G401.6 (cell line): ENCODE results near the gene CDC7.

Source experiments
- FAIRE-seq: peaks from 2 replicates; lab custom pipeline; 2012; peaks lifted over from hg19 to GRCh38; lab: Jason Lieb, UNC

Gene CDC7

DNA sequence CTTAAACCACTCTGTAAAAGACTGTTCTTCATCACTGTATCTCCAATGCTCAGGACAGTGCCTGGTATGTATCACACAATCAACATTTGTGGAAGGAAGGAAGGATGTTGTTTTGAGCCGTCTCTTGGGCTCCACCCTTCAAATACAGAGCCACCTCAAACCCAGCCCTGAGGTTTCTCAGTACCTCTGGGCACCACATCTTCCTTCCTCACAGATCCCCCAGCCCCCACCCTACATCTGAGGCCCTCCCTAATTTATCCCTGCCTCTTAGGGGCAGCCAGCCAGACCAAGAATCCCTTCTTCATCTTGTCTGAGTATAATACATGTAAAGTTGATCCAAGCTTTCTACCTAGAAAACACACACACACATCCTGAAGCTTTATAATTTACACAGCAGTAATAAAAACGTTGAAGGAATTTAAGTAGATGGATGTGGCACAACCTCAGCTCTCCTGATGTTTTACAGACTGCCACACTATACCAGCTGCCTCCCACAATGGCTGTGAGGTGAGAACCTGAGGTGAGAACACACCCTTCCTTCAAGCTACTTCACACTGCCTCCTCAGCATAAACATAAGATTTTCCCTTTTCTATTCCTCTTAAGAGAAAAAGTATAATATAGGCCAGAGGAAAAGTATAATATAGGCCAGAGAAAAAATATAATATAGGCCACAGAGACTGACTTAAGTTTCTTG lies 48.5 kb downstream of the CDC7 start:
- FAIRE-seq: no peak

DNA sequence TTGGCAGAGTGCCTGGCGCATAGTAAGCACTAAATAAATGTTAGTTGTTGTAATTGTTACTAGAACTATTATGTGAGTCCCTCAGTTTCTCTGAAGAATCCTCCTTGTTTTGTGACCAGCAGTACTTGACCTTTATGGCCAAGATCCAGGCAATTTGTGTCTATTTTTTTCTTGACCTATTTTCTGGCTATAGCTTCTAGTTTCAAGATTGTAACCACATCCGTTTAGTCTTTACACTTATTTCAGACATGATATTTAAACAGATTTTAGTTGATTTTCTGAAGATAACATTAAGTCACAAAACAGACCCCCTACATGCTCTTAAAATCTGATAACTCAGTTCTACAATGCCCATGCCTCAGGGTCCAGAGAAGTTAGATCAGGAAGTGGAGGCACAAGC lies 50.3 kb downstream of the CDC7 start:
- no peak for FAIRE-seq

DNA sequence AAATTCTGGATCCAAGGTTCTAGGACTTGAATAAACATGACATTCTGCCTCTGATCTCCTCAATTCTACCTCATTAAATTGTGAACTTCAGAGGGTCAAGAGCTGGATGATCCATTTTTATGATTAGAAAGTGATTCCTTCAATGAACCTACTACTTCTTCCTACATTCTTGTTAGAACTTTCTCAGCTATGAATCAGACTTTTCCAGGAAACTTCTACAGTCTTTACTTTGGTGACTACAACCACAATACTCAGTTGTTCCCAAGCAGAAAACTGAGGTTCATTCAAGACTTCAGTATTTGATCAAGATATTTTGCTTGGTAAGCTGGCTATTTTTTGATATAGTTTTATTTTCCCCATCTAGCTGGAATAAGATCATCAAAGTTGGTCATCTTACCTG lies 51.4 kb downstream of the CDC7 start:
- no peak for FAIRE-seq

DNA sequence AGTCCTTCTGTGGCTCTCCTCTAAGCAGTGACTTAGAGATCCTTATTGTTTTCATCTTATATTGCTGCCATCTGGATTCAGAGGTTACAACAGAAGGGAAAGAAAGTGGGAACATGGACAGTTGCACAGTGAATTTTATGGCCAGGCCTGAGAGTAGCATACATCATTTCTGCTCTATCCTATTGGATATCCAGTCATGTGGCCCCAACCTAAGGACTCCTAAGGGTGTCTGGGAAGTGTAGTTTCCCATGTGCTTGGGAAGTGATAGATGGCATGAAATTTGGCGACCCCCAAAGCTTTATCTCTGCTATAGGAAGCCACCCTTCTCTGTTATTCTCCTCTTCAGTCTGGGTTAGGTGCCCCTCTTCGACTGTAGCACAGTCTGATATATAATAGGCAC lies 51.9 kb downstream of the CDC7 start:
- FAIRE-seq: no peak

DNA sequence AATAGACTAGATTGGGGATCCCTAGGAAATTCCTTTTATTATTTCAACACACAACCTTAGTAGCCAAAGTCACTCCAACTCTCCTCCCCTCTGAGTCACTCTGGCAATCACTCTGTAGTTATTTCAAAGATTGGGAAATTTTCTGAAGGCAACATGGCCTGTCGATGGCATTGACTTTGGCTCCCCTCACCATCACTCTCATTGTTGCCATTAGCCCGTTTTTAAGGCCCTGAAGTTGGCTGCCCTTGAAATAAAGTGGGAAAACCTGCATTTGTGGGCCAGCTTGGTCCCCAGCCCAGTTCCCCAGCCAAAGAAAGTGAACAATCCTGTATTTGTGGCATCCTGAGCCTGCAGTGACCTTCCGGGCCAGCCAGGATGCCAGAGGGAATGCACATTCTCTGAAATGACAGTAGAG lies 52.5 kb downstream of the CDC7 start:
- FAIRE-seq: no peak

DNA sequence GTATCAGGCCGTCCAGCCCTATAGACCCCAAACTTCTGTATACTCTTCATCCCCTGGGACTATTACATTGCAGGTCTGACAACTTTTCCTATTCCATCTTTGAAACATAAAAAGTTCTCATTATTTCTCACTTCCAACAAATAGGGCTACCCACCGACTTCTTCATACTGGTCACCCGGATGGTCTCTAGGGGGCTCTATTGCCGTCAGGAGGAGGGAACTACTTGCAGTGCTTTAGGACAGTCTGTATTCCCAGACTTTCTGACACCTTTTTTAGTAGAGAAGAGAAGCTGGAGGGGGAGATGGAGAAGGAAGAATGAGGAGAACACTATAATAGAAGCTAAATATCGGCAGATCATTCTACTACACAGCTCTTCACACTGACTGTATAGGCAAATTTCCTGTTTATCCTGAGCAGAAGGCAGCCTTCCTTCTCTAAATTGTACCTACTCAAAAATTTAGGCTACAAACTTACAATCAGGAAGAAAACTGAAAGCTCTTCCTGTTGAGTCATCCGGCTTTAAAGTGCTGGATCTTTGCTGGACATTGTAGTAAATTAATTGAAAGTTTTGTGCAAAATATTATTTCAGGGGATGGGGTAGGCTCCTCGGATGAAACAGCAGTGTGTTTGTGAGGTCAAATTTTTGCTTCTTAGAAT lies 54.6 kb downstream of the CDC7 start:
- FAIRE-seq: no peak

DNA sequence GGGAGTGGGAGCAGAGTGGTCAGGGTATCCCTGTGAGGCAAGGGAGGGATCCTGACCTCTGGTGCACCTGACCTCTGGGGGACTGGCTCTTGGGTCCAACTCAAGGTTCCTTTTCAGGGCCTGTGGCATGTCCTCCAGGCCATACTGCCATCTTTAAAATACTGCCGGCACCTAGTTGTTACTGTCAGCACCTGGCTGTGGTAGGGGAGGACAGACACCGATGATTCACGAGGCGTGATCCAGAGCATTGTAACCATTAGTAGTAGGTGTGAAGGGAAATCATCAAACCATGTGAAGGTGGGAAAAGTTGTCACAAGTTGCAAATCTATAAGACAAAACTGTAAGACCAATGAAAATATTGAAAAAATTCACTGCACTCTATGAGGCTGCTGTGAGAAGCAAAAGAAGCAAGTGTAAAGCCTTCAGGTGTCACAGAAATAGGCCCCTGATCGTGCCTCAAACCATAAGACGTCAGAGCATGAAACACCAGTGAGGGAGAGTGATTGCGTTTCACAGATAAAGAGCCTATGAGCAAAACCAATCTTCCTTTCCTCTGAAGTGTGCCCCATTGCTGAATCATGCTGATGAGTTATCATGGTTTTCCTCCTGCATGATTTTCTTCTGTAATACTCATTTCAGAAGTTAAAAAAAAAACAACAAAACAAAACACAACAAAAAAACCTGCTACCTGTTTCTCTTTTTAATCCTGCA lies 55.3 kb downstream of the CDC7 start:
- FAIRE-seq: no peak

DNA sequence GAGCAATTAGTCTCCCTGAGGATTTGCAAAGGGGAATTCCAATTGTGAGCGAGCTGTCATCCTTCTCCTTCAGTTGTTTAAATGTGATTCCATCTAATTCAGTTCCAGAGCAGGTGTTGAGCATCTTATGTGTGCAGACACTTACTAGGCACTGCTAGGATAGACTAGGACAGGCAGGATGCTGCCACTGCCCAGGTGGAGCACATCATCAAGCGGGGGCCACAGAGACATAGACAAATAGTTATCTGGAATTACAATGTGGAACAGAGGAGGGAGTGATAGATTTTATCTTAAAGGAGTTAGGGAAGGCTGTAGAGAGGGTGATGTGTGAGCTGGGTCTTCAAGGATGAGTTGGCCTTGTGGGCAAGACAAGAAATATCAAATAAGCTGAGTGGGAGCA lies 55.9 kb downstream of the CDC7 start:
- no peak for FAIRE-seq

DNA sequence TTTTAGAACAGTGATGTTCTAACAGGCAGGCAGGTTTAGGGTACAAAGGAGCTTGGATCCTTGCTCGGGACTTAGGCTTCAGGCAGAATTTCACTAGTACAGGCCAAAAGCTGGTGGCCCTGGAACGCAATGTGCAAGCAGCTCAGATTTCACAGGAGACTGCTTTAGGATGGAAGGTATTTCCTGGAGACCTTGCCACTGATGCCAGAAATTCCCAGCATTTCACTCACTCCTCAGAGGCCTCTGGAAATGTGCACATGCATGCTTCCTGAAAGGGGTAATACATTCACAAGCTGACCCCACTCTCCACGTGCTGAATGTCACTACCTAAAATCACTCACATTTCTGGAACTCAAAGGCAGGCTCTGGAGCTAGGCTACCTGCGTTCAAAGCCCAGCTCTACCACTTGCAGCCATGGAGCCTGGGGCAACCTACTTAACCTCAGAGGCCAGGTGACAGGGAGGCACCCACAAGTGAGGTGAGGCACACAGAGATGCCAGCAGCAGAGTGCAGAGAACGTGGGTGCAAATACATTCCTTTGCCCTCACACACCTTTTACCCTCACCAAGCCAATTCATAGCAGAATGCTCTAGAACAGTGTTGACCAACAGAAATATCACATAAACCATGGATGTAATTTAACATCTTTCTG lies 56.5 kb downstream of the CDC7 start:
- no peak for FAIRE-seq

DNA sequence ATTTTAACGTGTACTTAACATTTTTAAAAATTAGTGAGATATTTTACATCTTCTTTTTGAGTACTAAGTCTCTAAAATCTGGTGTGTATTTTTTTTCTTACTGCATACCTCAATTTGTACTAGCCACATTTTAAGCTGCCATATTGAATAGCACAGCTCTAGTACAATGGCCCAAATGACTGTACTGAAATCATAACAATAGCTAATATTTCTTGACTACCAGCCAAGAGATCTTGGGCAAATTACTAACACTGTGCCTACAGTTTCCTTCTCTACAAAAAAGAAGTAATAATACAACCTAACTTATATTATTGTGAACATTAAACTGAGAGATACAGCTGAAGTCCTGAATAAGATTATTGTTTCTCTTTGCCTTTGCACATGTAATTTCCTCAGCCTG lies 57.2 kb downstream of the CDC7 start:
- no peak for FAIRE-seq

DNA sequence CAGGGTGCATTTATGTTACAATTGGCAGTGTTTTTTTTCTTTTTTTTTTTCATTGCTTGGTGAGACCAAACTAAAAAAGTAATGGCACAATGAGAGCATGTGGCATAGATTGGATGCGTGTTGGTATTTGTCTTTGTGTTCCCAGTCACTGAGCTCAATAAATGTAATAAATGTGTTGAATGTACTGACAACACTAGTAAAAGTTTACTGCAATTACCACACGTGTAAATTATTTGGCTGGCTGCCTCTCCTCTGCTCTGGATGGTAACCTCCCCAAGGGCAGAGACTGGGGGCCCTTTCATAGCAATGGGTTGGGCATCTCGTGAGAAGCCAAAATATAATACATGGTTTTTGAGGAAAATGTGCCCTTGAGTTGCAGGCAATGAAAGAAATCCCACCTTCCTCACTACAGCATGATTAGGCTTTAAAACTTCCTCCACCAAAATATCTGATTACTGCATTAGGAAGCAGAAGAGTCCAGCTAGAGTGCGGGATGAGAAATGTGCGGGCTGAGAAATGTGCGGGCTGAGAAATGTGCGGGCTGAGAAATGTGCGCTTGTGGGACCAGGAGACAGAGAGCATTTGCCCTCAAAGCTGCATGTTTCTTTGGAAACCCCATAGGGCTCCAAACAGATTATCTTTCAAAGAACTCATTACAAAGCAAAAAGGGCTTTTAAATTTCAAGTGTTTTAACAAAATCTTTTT lies 58.5 kb downstream of the CDC7 start:
- no peak for FAIRE-seq

DNA sequence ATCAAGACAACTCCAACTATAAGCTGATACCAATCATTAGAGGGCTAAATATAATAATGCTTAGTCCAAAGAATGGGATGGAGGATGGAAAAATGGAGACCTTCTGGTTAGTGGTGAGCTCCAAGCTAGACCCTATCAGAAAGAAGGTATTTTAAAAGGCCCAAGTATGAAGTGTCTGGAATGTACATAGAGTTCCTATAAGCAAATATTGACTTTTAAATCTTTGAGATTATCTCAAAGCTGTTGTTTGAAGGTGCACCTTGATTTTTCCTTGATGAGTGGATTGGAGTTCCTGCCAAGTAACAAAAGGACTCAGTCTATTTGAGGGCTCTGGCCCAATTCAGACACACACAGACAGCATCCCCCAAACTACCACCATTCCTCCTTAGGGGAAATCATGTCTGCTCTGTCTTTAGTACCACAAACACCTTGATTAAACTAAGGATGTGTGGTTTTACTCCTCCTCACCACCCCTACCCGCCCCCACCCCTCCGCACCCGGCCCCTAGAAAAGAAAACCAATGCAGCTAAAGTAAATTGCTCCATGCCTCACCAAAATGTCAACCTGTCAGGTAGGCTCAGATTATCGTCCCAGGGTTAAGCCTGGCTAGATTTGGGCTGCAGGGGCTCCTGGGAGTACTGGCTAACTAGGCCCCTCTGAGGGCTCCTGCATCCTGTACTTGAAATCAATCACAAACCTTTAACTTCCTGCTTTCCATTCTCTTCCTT lies 59.4 kb downstream of the CDC7 start:
- FAIRE-seq: no peak

DNA sequence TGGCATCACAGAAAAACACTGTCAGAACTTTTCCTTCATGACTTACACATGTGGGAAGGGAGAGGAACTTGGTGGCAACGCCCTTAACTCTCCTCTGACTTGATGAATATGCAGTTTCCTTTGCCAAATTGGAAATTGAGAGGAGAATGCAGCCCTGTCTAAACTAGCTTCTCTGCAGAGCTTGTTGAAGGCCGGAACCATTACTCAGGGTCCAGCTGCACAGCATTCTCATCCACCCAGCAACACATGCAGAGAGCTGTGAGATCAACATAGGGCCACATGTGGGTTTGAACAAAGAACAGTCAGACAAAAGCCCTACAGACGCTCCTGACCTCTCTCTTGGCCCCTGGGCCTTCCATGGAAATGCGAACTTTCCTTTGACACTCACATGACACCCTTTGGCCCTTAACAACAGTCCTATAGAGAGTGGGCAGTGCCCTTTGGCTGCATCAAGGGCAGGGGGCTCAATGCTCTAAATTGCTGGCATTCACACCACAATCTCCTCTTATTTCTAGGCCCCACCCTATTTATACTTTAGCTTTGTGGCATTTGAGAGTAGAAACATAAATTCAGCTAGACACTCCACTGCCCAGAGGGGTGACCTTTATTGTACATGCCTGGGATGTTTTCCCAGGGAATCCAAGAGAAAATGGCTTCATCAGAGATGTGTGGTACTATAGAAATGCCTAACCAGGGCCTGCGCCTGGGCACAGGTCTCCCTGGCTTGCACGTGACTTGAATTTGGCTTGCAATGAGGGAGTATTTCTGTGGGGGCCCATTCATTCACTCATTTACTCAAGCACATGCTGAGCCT lies 64.4 kb downstream of the CDC7 start:
- FAIRE-seq: no peak

DNA sequence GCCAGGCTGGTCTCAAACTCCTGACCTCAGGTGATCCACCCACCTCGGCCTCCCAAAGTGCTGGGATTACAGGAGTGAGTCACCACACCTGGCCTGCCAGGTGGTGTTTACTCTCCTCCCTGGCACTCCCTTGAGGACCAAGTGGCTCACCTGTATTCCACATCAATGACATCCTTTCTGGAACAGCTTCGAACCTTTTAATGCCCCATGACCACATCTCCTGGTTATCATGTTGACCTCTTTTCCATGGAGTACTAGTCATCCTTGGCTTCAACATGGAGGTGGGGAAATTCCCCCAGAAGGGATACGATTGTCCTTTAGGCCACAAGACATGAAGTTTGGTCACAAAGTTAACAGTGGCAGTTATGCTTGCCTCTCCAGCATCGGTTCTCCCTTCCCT lies 66.9 kb downstream of the CDC7 start:
- no peak for FAIRE-seq

DNA sequence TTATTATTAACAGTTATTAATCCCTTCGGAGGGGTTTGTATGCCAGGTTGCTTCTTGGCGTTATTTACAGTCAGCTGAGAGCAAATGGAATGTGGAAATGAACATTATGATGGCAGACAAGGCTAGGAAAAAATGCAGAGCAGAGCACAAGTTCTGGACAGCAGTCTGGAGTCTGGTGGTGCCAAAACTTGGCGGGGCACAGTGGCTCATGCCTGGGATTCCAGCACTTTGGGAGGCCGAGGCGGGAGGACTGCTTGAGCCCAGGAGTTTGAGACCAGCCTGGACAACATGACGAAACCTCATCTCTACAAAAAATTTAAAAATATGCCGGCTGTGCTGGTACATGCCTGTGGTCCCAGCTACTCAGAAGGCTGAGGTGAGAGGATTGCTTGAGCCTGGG lies 67.6 kb downstream of the CDC7 start:
- no peak for FAIRE-seq

DNA sequence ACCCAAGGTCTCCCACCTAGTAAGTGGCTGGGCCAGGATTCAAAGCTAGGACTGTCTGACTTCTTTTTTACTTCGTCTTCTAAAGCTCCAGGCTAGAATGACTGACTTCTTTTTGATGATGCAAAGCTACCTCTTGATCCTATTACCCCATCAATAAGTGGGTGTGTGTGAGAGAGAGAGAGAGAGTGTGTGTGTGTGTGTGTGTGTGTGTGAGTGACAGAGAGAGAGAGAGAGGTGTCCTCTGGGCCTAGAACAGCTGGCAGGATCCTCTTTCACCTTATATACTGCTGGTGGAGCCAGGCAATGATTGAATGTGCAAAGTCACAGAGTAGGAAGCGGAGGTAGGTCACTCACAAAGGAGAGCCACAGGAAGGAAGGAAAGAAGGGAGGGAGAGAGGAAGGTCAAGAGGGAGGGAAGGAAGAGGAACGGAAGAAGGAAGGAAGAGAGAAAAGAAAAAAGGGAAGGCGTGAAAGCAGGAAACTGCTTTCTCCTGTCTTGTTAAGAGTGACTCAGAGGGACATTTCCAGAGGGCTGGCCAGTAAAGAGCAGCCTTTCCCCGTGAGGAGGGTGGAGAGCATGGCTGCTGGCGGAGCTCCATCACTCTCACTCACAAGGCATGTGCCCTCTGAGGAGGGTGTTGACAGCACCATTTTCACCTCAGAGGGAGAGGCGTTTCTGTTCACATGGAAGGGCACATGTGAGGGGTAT lies 68.9 kb downstream of the CDC7 start:
- no peak for FAIRE-seq

DNA sequence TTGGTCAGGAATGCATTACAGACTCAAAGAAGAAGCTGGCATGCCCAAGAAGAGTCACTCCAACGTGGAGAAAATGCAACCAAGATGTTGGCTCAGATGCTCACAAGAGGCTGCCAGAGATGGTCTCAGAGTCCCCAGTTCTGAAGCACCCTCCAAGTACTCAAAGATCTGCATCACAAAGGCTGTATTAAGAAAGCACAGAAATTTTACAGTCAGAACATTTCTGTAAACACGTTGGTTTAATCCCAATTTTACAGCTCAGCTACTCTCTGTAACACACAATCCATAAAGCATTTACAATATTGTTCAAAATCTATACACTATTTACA lies 69.4 kb downstream of the CDC7 start:
- FAIRE-seq: no peak

DNA sequence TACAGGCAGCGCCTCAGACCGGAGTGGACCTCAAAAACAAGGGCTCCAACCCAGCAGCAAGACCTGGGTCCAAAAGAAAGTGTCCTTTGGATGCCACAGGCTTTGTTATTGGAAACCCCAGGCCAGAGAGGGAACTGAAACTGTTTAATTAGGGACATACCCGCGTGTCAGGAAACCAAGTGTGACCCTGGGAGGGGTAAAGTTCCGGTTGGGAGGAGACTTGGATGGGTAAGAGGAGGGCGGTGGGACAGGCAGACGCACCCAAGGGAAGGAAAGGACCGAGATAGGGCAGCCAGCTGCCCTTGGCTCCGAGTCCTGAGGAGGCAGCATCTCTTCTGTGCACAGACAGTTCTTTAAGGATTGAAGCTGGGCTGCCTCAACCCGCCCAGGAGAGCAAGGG lies 71.4 kb downstream of the CDC7 start:
- FAIRE-seq: no peak
